ENCODE results near the gene PSPN. TPM values are rescaled to one million over a fixed set of nuclear protein-coding genes. Genes with fewer than 3 reads are reported as not detected.
A peak's percentile ranks its signal among the peaks of the same experiment; 100 is the strongest.

Gene PSPN
- total RNA-seq, 2 experiments from 2014 or later = 0.81 to 0.85 TPM

DNA sequence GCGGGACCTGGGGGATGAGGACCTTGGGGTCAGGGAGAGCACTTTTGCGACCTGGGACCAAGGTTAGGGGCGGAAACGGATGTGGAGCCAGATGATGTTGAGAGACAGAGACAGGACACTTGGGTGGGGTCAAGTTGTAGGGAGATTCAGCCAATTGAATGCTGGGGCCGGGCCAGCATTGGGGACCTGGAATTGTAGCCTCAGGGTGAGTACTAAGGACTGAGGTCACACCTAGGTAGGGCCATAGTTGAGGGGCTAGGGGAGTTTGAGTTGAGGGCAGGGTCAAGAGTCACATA lies 2.0 kb downstream of the PSPN start:
- Mint-ChIP-seq H3K36me3 (ENCODE audit: low read depth) (peaks cover 47% of the 10 kb centered on the region), H3K27me3 (no peaks in the 10 kb centered on the region), H3K4me3 (peak overlapping the region; percentile 96), H3K4me1 (ENCODE audit: low read depth) (peaks cover 19% of the 10 kb centered on the region), H3K27ac (peak overlapping the region; percentile 89), H3K9me3 (no peaks in the 10 kb centered on the region)
- H3K27me3 ChIP-seq (ENCODE audit: control insufficient read depth in 1 of 2, insufficient read depth in 2 of 2, low read length in 2 of 2) = no peaks in the 10 kb centered on the region
- H3K27ac ChIP-seq (ENCODE audit: low read depth in 1 of 2, low read length in 2 of 2) = peak overlapping the region in 1 of 2 donors; percentile 2
- intact Hi-C loops (cut with DNase I, micrococcal nuclease) = loop anchor here in 1 of 2 experiments (1.0 to 10.0 kb wide), 6 partner anchors 20 to 469 kb away; partner anchors contain the start of genes GPR108, GTF2F1, KHSRP and NDUFA11
- H3K4me1 ChIP-seq (ENCODE audit: insufficient read depth, low read length) = peaks cover 18% of the 10 kb centered on the region
- ATAC-seq (ENCODE audit: poor library complexity) = no peak
- no peak for DNase-seq
- H3K9me3 ChIP-seq (ENCODE audit: control insufficient read depth in 1 of 2, insufficient read depth in 1 of 2, low read length in 2 of 2) = no peaks in the 10 kb centered on the region
- TF ChIP-seq, protein P1, sequence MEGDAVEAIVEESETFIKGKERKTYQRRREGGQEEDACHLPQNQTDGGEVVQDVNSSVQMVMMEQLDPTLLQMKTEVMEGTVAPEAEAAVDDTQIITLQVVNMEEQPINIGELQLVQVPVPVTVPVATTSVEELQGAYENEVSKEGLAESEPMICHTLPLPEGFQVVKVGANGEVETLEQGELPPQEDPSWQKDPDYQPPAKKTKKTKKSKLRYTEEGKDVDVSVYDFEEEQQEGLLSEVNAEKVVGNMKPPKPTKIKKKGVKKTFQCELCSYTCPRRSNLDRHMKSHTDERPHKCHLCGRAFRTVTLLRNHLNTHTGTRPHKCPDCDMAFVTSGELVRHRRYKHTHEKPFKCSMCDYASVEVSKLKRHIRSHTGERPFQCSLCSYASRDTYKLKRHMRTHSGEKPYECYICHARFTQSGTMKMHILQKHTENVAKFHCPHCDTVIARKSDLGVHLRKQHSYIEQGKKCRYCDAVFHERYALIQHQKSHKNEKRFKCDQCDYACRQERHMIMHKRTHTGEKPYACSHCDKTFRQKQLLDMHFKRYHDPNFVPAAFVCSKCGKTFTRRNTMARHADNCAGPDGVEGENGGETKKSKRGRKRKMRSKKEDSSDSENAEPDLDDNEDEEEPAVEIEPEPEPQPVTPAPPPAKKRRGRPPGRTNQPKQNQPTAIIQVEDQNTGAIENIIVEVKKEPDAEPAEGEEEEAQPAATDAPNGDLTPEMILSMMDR (IDR thresholded peaks at IDR 0.05) = no peak
- ChIA-PET CTCF (no interaction called here), POLR2A (interaction anchor here (0.6 to 4.0 kb wide), 6 partner anchors 11 to 695 kb away, joined by 4 to 172 read pairs (median 6); partner anchors contain the start of genes CLPP, DENND1C, GTF2F1 and KHSRP)
- H3K4me3 ChIP-seq (ENCODE audit: low read length) = peak overlapping the region; percentile 41
- peaks cover 11% of the 10 kb centered on the region for H3K36me3 ChIP-seq (ENCODE audit: insufficient read depth, low read length)

- ChIA-PET CTCF (no interaction called here), POLR2A (interaction anchor here (0.6 to 4.0 kb wide), 11 partner anchors 11 to 1547 kb away, joined by 3 to 172 read pairs (median 5); partner anchors contain the start of genes CLPP, DENND1C, GTF2F1 and KHSRP)
- intact Hi-C loops (cut with DNase I, micrococcal nuclease) = loop anchor here in 1 of 2 experiments (1.0 to 10.0 kb wide), 6 partner anchors 20 to 468 kb away; partner anchors contain the start of genes GPR108, GTF2F1, KHSRP and NDUFA11
- Histone ChIP-seq H3K36me3 (ENCODE audit: insufficient read depth, low read length) (peaks cover 17% of the 10 kb centered on the region), H3K4me1 (ENCODE audit: insufficient read depth, low read length) (peaks cover 18% of the 10 kb centered on the region), H3K9me3 (ENCODE audit: control insufficient read depth in 1 of 2, insufficient read depth in 1 of 2, low read length in 2 of 2) (no peaks in the 10 kb centered on the region), H3K27ac (ENCODE audit: low read depth in 1 of 2, low read length in 2 of 2) (peak overlapping the region; percentile 84 to 87), H3K4me3 (ENCODE audit: low read length) (peak overlapping the region; percentile 66), H3K27me3 (ENCODE audit: control insufficient read depth in 1 of 2, insufficient read depth in 2 of 2, low read length in 2 of 2) (no peaks in the 10 kb centered on the region)
- peaks cover 19% of the 10 kb centered on the region for H3K4me1 Mint-ChIP-seq (ENCODE audit: low read depth)
- peak overlapping the region; percentile 96 for H3K4me3 Mint-ChIP-seq
- no peaks in the 10 kb centered on the region for H3K27me3 Mint-ChIP-seq
- peak; percentile 70 for ATAC-seq (ENCODE audit: poor library complexity)
- H3K36me3 Mint-ChIP-seq (ENCODE audit: low read depth) = peaks cover 45% of the 10 kb centered on the region
- DNase-seq = peak; percentile 97 to 100 (median 98)
- TF ChIP-seq, protein P1 (IDR thresholded peaks at IDR 0.05) = no peak
- H3K9me3 Mint-ChIP-seq = no peaks in the 10 kb centered on the region
- H3K27ac Mint-ChIP-seq = peak overlapping the region; percentile 89
Measured at GRCh38 chr19:6373096-6373812, 2.5 kb downstream of the PSPN start.

DNA sequence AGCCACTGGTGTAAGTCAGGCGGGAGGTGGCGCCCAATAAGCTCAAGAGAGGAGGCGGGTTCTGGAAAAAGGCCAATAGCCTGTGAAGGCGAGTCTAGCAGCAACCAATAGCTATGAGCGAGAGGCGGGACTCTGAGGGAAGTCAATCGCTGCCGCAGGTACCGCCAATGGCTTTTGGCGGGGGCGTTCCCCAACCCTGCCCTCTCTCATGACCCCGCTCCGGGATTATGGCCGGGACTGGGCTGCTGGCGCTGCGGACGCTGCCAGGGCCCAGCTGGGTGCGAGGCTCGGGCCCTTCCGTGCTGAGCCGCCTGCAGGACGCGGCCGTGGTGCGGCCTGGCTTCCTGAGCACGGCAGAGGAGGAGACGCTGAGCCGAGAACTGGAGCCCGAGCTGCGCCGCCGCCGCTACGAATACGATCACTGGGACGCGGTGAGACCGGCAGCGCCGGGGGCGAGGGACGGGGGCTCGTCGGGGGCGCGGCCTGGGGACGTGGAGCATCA lies 3.1 kb downstream of the PSPN start, which contains the start of gene ALKBH7:
ALKBH7 (plus strand) TSS at position 201 of the 502 bp plus-strand sequence; CDS start at position 228, 27 bp downstream.
- Mint-ChIP-seq H3K9me3 (no peaks in the 10 kb centered on the region), H3K36me3 (ENCODE audit: low read depth) (peaks cover 48% of the 10 kb centered on the region), H3K27ac (peak within 1 kb of the TSS; percentile 89), H3K27me3 (no peaks in the 10 kb centered on the region), H3K4me3 (peak within 1 kb of the TSS; percentile 96), H3K4me1 (ENCODE audit: low read depth) (peaks cover 19% of the 10 kb centered on the region)
- CTCF ChIA-PET = no interaction called here
- POLR2A ChIA-PET = interaction anchor here (0.5 to 4.0 kb wide), 11 partner anchors 10 to 1548 kb away, joined by 3 to 172 read pairs (median 5); partner anchors contain the start of genes CLPP, DENND1C, GTF2F1 and KHSRP
- Histone ChIP-seq H3K4me1 (ENCODE audit: insufficient read depth, low read length) (peaks cover 18% of the 10 kb centered on the region), H3K27ac (ENCODE audit: low read depth in 1 of 2, low read length in 2 of 2) (peak within 1 kb of the TSS; percentile 84 to 87), H3K4me3 (ENCODE audit: low read length) (peak within 1 kb of the TSS; percentile 66), H3K27me3 (ENCODE audit: control insufficient read depth in 1 of 2, insufficient read depth in 2 of 2, low read length in 2 of 2) (no peaks in the 10 kb centered on the region), H3K36me3 (ENCODE audit: insufficient read depth, low read length) (peaks cover 23% of the 10 kb centered on the region), H3K9me3 (ENCODE audit: control insufficient read depth in 1 of 2, insufficient read depth in 1 of 2, low read length in 2 of 2) (no peaks in the 10 kb centered on the region)
- TF ChIP-seq, protein P1 (IDR thresholded peaks at IDR 0.05) = no peak
- DNase-seq (peak; percentile 89 to 100 (median 96)), ATAC-seq (ENCODE audit: poor library complexity) (peak; percentile 75)
- intact Hi-C loops (cut with DNase I, micrococcal nuclease) = loop anchor here (1.0 to 10.0 kb wide), 9 partner anchors 10 to 468 kb away; partner anchors contain the start of genes GTF2F1 (in 2 of the 2), CLPP (in 1 of the 2), GPR108 (in 1 of the 2) and KHSRP (in 1 of the 2)

Measured in CD4-positive, alpha-beta T cell (primary cell).